Fibroblast of lung (primary cell): Measurements from ENCODE around the gene NTNG1. TPM values are rescaled to one million over a fixed set of nuclear protein-coding genes. Genes with fewer than 3 reads are reported as not detected.

ENCODE experiments used
- DNase-seq, 2 donors: peaks; one replicate each; pipeline versions ENCODE4 v3.0.0 to v3.0.0-alpha.2; 2010; ENCODE audit warnings: low read depth in 2 of 2
- H2AFZ ChIP-seq: 2 replicates; pipeline ENCODE4 v1.5.1; 2012; ENCODE audit warnings: low read length, control low read depth, inconsistent platforms
- H3K27ac ChIP-seq: 2 replicates; pipeline ENCODE4 v1.5.1; 2011; ENCODE audit warnings: low read length, control low read depth; ENCODE audit not compliant: insufficient read depth
- H3K27me3 ChIP-seq: 2 replicates; pipeline ENCODE4 v1.5.1; 2011; ENCODE audit warnings: mild to moderate bottlenecking, low read length; ENCODE audit not compliant: control insufficient read depth, insufficient read depth
- H3K36me3 ChIP-seq: 2 replicates; pipeline ENCODE4 v1.5.1; 2011; ENCODE audit warnings: low read length; ENCODE audit not compliant: control insufficient read depth, insufficient read depth
- H3K4me1 ChIP-seq: 2 replicates; pipeline ENCODE4 v1.5.1; 2011; ENCODE audit warnings: low read length; ENCODE audit not compliant: control insufficient read depth, insufficient read depth; ENCODE audit errors: extremely low read depth
- H3K4me2 ChIP-seq: 2 replicates; pipeline ENCODE4 v1.5.1; 2011; ENCODE audit warnings: low read length, control low read depth; ENCODE audit not compliant: insufficient read depth; ENCODE audit errors: extremely low read depth
- H3K4me3 ChIP-seq, 4 experiments: fragments of 200-600 bp in 1 of 4; sonication (generic) in 1 of 4; replicated peaks in 1 of 4; 2 replicates each; pipeline ENCODE4 v1.5.1; 2011 to 2016; ENCODE audit warnings: low read length in 4 of 4, low read depth in 3 of 4, mild to moderate bottlenecking in 3 of 4, control low read depth in 2 of 4, inconsistent platforms in 1 of 4, mixed read lengths in 1 of 4; ENCODE audit not compliant: insufficient read depth in 1 of 4; ENCODE audit errors: control extremely low read depth in 1 of 4
- H3K79me2 ChIP-seq: 2 replicates; pipeline ENCODE4 v1.5.1; 2012; ENCODE audit warnings: mild to moderate bottlenecking, low read length, inconsistent platforms; ENCODE audit not compliant: control insufficient read depth, insufficient read depth
- H3K9ac ChIP-seq: 2 replicates; pipeline ENCODE4 v1.5.1; 2011; ENCODE audit warnings: mild to moderate bottlenecking, low read length, control low read depth; ENCODE audit not compliant: insufficient read depth
- H3K9me3 ChIP-seq: 2 replicates; pipeline ENCODE4 v1.5.1; 2012; ENCODE audit warnings: low read depth, low read length; ENCODE audit not compliant: control insufficient read depth, insufficient read depth
- H4K20me1 ChIP-seq: 2 replicates; pipeline ENCODE4 v1.5.1; 2011; ENCODE audit warnings: low read length; ENCODE audit not compliant: control insufficient read depth, insufficient read depth; ENCODE audit errors: extremely low read depth
- CTCF ChIP-seq, 2 donors: IDR thresholded peaks in 1 of 2; conservative IDR thresholded peaks in 1 of 2; 1 replicate in 1 of 2; 2 replicates in 1 of 2; pipeline ENCODE4 v1.5.1; 2011 to 2012; ENCODE audit warnings: low read length in 2 of 2, control low read depth in 1 of 2, inconsistent platforms in 1 of 2, low read depth in 1 of 2, mild to moderate bottlenecking in 1 of 2
- EZH2 ChIP-seq: IDR thresholded peaks from 2 replicates; pipeline ENCODE4 v1.5.1; 2012; ENCODE audit warnings: low read length, control low read depth, mild to moderate bottlenecking; ENCODE audit errors: missing control alignments
- polyA plus RNA-seq, 2 donors: library from polyadenylated mRNA; depleted of rRNA in 1 of 2; stranded (reverse) in 1 of 2; unstranded in 1 of 2; fragments of >200 nt; gene quantifications; 2 replicates each; pipeline ENCODE4 v1.2.1, GENCODE V29; 2011 to 2012; ENCODE audit warnings: missing spikeins in 1 of 2
- total RNA-seq: library from RNA; depleted of rRNA; stranded (reverse); fragments of >200 nt; gene quantifications from 2 replicates; pipeline ENCODE4 v1.2.1, GENCODE V29; 2014

NTNG1 gene
- total and polyA plus RNA-seq, 2 donors (not counting 1 experiment from before 2014, with no cell fraction given) = 0.82 to 8.6 TPM

- TF ChIP-seq EZH2 (no peak), CTCF (conservative IDR thresholded peaks at IDR 0.05 in 1 of 2, IDR thresholded peaks at IDR 0.05 in 1 of 2; ENCODE audit: low read depth in 1 of 2, low read length in 2 of 2) (no peak)
- no peak overlapping the region for H2AFZ ChIP-seq
- no peak overlapping the region for H3K27ac ChIP-seq
- H3K27me3 ChIP-seq = no peaks in the 10 kb centered on the region
- no peak overlapping the region for H3K4me3 ChIP-seq
- H3K9me3 ChIP-seq = no peaks in the 10 kb centered on the region
- H4K20me1 ChIP-seq = no peaks in the 10 kb centered on the region
- no peak for DNase-seq
- no peaks in the 10 kb centered on the region for H3K79me2 ChIP-seq
- H3K4me2 ChIP-seq = no peak overlapping the region
- H3K36me3 ChIP-seq = no peaks in the 10 kb centered on the region
- H3K4me1 ChIP-seq = no peaks in the 10 kb centered on the region
- H3K9ac ChIP-seq = no peak overlapping the region
Measured at GRCh38 chr1:107449326-107449725, 308.5 kb downstream of the NTNG1 start.

GRCh38 chr1:107450899-107451664, 310.2 kb downstream of the NTNG1 start:
- H3K4me3 ChIP-seq = no peak overlapping the region
- DNase-seq = no peak
- H3K9ac ChIP-seq = no peak overlapping the region
- no peaks in the 10 kb centered on the region for H3K9me3 ChIP-seq
- no peak for TF ChIP-seq CTCF (conservative IDR thresholded peaks at IDR 0.05 in 1 of 2, IDR thresholded peaks at IDR 0.05 in 1 of 2; ENCODE audit: low read depth in 1 of 2, low read length in 2 of 2)
- TF ChIP-seq EZH2 = no peak
- no peaks in the 10 kb centered on the region for H3K4me1 ChIP-seq
- no peaks in the 10 kb centered on the region for H3K36me3 ChIP-seq
- no peak overlapping the region for H3K27ac ChIP-seq
- H2AFZ ChIP-seq = no peak overlapping the region
- no peaks in the 10 kb centered on the region for H3K79me2 ChIP-seq
- no peak overlapping the region for H3K4me2 ChIP-seq
- H3K27me3 ChIP-seq = no peaks in the 10 kb centered on the region
- no peaks in the 10 kb centered on the region for H4K20me1 ChIP-seq

GRCh38 chr1:107451715-107452114, 310.9 kb downstream of the NTNG1 start:
- H3K4me1 ChIP-seq = no peaks in the 10 kb centered on the region
- no peaks in the 10 kb centered on the region for H4K20me1 ChIP-seq
- H3K36me3 ChIP-seq = no peaks in the 10 kb centered on the region
- H3K9me3 ChIP-seq = no peaks in the 10 kb centered on the region
- no peak for TF ChIP-seq CTCF (conservative IDR thresholded peaks at IDR 0.05 in 1 of 2, IDR thresholded peaks at IDR 0.05 in 1 of 2; ENCODE audit: low read depth in 1 of 2, low read length in 2 of 2)
- no peak for TF ChIP-seq EZH2
- no peak overlapping the region for H3K4me3 ChIP-seq
- no peak overlapping the region for H2AFZ ChIP-seq
- H3K79me2 ChIP-seq = no peaks in the 10 kb centered on the region
- no peak overlapping the region for H3K9ac ChIP-seq
- no peaks in the 10 kb centered on the region for H3K27me3 ChIP-seq
- no peak overlapping the region for H3K27ac ChIP-seq
- no peak for DNase-seq
- no peak overlapping the region for H3K4me2 ChIP-seq
